ENCODE measurements around the gene TFB1M. TPM values are rescaled to one million over a fixed set of nuclear protein-coding genes. Genes with fewer than 3 reads are reported as not detected.

TFB1M gene
- total and polyA plus RNA-seq, 9 of the 15 experiments (the other 6 are each of a cell fraction or from before 2014, with no cell fraction given), result 34.6 to 145 (median 40.4) TPM

DNA sequence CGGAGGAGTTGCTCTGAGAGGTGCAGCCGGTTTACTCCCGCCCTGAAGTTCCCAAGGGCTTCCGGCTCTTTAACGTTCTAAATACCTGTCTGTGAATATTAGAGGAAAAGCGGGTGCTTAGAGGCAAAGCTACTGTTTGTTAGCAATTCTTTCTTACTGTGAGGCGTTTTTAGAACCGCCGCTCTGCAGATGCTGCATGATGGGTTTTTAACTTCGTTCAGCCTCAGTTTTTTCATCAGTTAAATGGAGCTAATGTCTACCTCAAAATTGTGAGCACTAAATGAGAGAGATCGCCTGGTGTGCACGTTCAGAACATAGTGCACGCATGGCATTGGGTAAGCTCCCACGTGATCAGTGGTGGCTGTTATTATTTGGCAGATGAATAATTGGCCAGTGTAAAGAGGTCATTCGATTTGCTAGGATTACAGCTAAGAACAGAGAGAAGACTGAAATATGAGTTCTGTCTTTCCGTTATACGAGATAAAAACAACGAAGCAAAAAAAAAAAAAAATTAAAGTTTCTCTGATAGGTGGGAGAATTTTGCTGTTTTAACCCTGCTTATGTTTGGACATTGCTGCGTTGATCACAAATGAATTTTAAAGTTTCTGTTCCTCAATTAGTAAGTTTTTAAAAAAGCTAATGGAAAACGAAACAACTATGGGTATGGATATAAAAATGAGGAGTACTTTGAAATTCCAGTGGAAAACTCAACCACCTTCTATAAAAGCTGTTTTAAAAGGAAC is 660 bp upstream of the TFB1M start (continued):
- TF ChIP-seq ZNF311 (CRISPR knock-in tag; IDR thresholded peaks at IDR 0.05) (no peak), RAD51 (IDR thresholded peaks at IDR 0.05; ENCODE audit: borderline replicate concordance, low read depth) (peak; percentile 91), SMARCC2 (IDR thresholded peaks at IDR 0.05; ENCODE audit: low read depth) (peak; percentile 20; the same call in 1 of the 2 replicates), ASH1L (IDR thresholded peaks at IDR 0.05; ENCODE audit: borderline replicate concordance, low read depth, partially characterized antibody) (no peak), ZNF174 (CRISPR knock-in tag; IDR thresholded peaks at IDR 0.05) (no peak), ZNF133 (CRISPR knock-in tag; IDR thresholded peaks at IDR 0.05) (no peak), NFIC (IDR thresholded peaks at IDR 0.05) (peak; percentile 15; the same call in 1 of the 2 replicates), ZNF785 (CRISPR knock-in tag; IDR thresholded peaks at IDR 0.05) (no peak), ZNF589 (CRISPR knock-in tag; IDR thresholded peaks at IDR 0.05; ENCODE audit: low read depth) (no peak), ZNF3 (CRISPR knock-in tag; IDR thresholded peaks at IDR 0.05) (no peak), ADNP (tag; IDR thresholded peaks at IDR 0.05) (peak; percentile 99), RCOR1 (IDR thresholded peaks at IDR 0.05; ENCODE audit: borderline replicate concordance in 1 of 2, low read depth in 2 of 2, low read length in 2 of 2) (peak; percentile 58 to 88; a peak in 3 of 4 replicates), BACH1 (tag; IDR thresholded peaks at IDR 0.05) (no peak), ATF7 (IDR thresholded peaks at IDR 0.05) (peak; percentile 10; the same call in 1 of the 2 replicates), SREBF1 (IDR thresholded peaks at IDR 0.05; ENCODE audit: borderline replicate concordance, low read depth, low read length) (no peak), SMARCE1 (IDR thresholded peaks at IDR 0.05) (peak; percentile 36; the same call in 1 of the 2 replicates), TAF7 (tag; IDR thresholded peaks at IDR 0.05) (peak; percentile 51; the same call in 1 of the 2 replicates), L3MBTL2 (IDR thresholded peaks at IDR 0.05) (peak; percentile 86), MAFK (IDR thresholded peaks at IDR 0.05; ENCODE audit: low read length) (no peak), CBX8 (IDR thresholded peaks at IDR 0.05; ENCODE audit: borderline replicate concordance, extremely low read depth, low read depth, low read length, poor library complexity, severe bottlenecking) (no peak), HDGF (IDR thresholded peaks at IDR 0.05) (peak; percentile 68; the same call in 1 of the 2 replicates), RB1 (IDR thresholded peaks at IDR 0.05; ENCODE audit: low read depth) (peak; percentile 35; the same call in 1 of the 2 replicates)
- TF ChIP-seq, protein P1, sequence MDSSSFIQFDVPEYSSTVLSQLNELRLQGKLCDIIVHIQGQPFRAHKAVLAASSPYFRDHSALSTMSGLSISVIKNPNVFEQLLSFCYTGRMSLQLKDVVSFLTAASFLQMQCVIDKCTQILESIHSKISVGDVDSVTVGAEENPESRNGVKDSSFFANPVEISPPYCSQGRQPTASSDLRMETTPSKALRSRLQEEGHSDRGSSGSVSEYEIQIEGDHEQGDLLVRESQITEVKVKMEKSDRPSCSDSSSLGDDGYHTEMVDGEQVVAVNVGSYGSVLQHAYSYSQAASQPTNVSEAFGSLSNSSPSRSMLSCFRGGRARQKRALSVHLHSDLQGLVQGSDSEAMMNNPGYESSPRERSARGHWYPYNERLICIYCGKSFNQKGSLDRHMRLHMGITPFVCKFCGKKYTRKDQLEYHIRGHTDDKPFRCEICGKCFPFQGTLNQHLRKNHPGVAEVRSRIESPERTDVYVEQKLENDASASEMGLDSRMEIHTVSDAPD (CRISPR knock-in tag; IDR thresholded peaks at IDR 0.05), result no peak
- TF ChIP-seq, protein P2, sequence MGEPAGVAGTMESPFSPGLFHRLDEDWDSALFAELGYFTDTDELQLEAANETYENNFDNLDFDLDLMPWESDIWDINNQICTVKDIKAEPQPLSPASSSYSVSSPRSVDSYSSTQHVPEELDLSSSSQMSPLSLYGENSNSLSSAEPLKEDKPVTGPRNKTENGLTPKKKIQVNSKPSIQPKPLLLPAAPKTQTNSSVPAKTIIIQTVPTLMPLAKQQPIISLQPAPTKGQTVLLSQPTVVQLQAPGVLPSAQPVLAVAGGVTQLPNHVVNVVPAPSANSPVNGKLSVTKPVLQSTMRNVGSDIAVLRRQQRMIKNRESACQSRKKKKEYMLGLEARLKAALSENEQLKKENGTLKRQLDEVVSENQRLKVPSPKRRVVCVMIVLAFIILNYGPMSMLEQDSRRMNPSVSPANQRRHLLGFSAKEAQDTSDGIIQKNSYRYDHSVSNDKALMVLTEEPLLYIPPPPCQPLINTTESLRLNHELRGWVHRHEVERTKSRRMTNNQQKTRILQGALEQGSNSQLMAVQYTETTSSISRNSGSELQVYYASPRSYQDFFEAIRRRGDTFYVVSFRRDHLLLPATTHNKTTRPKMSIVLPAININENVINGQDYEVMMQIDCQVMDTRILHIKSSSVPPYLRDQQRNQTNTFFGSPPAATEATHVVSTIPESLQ (CRISPR knock-in tag; IDR thresholded peaks at IDR 0.05), result no peak
- TF ChIP-seq, protein P3, sequence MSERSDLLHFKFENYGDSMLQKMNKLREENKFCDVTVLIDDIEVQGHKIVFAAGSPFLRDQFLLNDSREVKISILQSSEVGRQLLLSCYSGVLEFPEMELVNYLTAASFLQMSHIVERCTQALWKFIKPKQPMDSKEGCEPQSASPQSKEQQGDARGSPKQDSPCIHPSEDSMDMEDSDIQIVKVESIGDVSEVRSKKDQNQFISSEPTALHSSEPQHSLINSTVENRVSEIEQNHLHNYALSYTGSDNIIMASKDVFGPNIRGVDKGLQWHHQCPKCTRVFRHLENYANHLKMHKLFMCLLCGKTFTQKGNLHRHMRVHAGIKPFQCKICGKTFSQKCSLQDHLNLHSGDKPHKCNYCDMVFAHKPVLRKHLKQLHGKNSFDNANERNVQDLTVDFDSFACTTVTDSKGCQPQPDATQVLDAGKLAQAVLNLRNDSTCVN (CRISPR knock-in tag; IDR thresholded peaks at IDR 0.05), result no peak
